HepG2 (cell line): ENCODE results near the gene SLC35F3. TPM values are rescaled to one million over a fixed set of nuclear protein-coding genes. Genes with fewer than 3 reads are reported as not detected.

Experiments
- GLMP ChIP-seq: sonication (generic); formaldehyde crosslinking; IDR thresholded peaks from 2 replicates; pipeline ENCODE4 v1.9.0; 2021; ENCODE audit warnings: missing genetic modification reagents, mild to moderate bottlenecking, borderline replicate concordance
- HNF4A ChIP-seq: sonication (generic); formaldehyde crosslinking; IDR thresholded peaks from 2 replicates; pipeline ENCODE4 v1.4.0; 2020; ENCODE audit warnings: missing genetic modification reagents
- IRF2 ChIP-seq: IDR thresholded peaks from 2 replicates; pipeline ENCODE4 v1.6.1; 2018; ENCODE audit warnings: missing genetic modification reagents, missing compliant biosample characterization
- ISL2 ChIP-seq: sonication (generic); formaldehyde crosslinking; IDR thresholded peaks from 2 replicates; pipeline ENCODE4 v1.5.0; 2020; ENCODE audit warnings: missing genetic modification reagents
- KIAA2018 ChIP-seq: sonication (generic); formaldehyde crosslinking; IDR thresholded peaks from 2 replicates; pipeline ENCODE4 v1.5.0; 2020; ENCODE audit warnings: mild to moderate bottlenecking, missing genetic modification reagents, borderline replicate concordance
- LRRFIP1 ChIP-seq: sonication (generic); formaldehyde crosslinking; conservative IDR thresholded peaks from 2 replicates; pipeline ENCODE4 v1.4.0; 2020; ENCODE audit warnings: missing genetic modification reagents
- NFE2L1 ChIP-seq: sonication (generic); formaldehyde crosslinking; IDR thresholded peaks from 2 replicates; pipeline ENCODE4 v1.4.0; 2020; ENCODE audit warnings: missing genetic modification reagents, mild to moderate bottlenecking, borderline replicate concordance
- STAG1 ChIP-seq: sonication (generic); formaldehyde crosslinking; IDR thresholded peaks from 2 replicates; pipeline ENCODE4 v1.4.0; 2020; ENCODE audit warnings: missing genetic modification reagents
- TCF7 ChIP-seq: sonication (generic); IDR thresholded peaks from 2 replicates; pipeline ENCODE4 v1.6.1; 2016; ENCODE audit warnings: antibody characterized with exemption, low read depth
- TEF ChIP-seq: sonication (generic); formaldehyde crosslinking; IDR thresholded peaks from 2 replicates; pipeline ENCODE4 v1.5.0; 2020; ENCODE audit warnings: missing genetic modification reagents
- U2AF1 ChIP-seq: fragments of 200-400 bp; formaldehyde crosslinking; optimal IDR thresholded peaks from 2 replicates; pipeline ENCODE3; 2017; ENCODE audit warnings: mild to moderate bottlenecking, low read depth, low read length
- ZFP62 ChIP-seq: sonication (generic); formaldehyde crosslinking; IDR thresholded peaks from 2 replicates; pipeline ENCODE4 v1.4.0; 2020; ENCODE audit warnings: missing genetic modification reagents
- ZNF30 ChIP-seq: sonication (generic); formaldehyde crosslinking; IDR thresholded peaks from 2 replicates; pipeline ENCODE4 v1.5.0; 2020; ENCODE audit warnings: mild to moderate bottlenecking, missing genetic modification reagents
- ZNF552 ChIP-seq: sonication (generic); formaldehyde crosslinking; IDR thresholded peaks from 2 replicates; pipeline ENCODE4 v1.9.0; 2022; ENCODE audit warnings: missing genetic modification reagents, mild to moderate bottlenecking, borderline replicate concordance
- ZNF619 ChIP-seq: sonication (generic); formaldehyde crosslinking; IDR thresholded peaks from 2 replicates; pipeline ENCODE4 v1.4.0; 2020; ENCODE audit warnings: mild to moderate bottlenecking, missing genetic modification reagents
- ZNF652 ChIP-seq: IDR thresholded peaks from 2 replicates; pipeline ENCODE4 v1.6.1; 2016; ENCODE audit warnings: low read depth, borderline replicate concordance
- polyA plus RNA-seq, 8 experiments: library from polyadenylated mRNA; depleted of rRNA in 3 of 8; stranded (reverse) in 7 of 8; unstranded in 1 of 8; fragments of >200 nt; fragmentation: Illumina TruSeq in 4 of 8; extraction: Trizol in 4 of 8; gene quantifications; 2 replicates each; pipeline versions ENCODE4 v1.2.1 to v1.2.3, GENCODE V29; 2011 to 2016; ENCODE audit warnings: low read depth in 4 of 8, missing spikeins in 1 of 8, mixed read lengths in 1 of 8; ENCODE audit not compliant: insufficient read depth in 1 of 8
- total RNA-seq, 5 experiments: library from RNA; depleted of rRNA; stranded (reverse); fragments of >200 nt; fragmentation: Illumina TruSeq; extraction: Trizol; gene quantifications; 2 replicates each; pipeline ENCODE4 v1.2.3, GENCODE V29; 2016; ENCODE audit warnings: low read depth in 1 of 5

SLC35F3 gene
- total and polyA plus RNA-seq, 2 of the 13 experiments (the other 11 are each of a cell fraction or from before 2014, with no cell fraction given): not detected

GRCh38 chr1:234373064-234373958 lies 468.8 kb downstream of the SLC35F3 start, which contains the start of gene COA6 (continued):
- no peak for TF ChIP-seq LRRFIP1
- peak; percentile 88; the same call in 1 of the 2 replicates for TF ChIP-seq NFE2L1 (CRISPR knock-in tag)
- TF ChIP-seq HNF4A (CRISPR knock-in tag): peak; percentile 57
- TF ChIP-seq TEF (CRISPR knock-in tag): no peak
- TF ChIP-seq ZNF30 (CRISPR knock-in tag): 0 out of 2 replicates have a peak, but pooled peaks have one; percentile 60
- TF ChIP-seq GLMP (CRISPR knock-in tag): no peak
- TF ChIP-seq ZNF619 (CRISPR knock-in tag): peak; percentile 89; the same call in 1 of the 2 replicates
- TF ChIP-seq ISL2: peak; percentile 73
- TF ChIP-seq STAG1: no peak
- TF ChIP-seq IRF2: peak; percentile 96
- peak; percentile 37; the same call in 1 of the 2 replicates for TF ChIP-seq KIAA2018 (CRISPR knock-in tag)
- 0 out of 2 replicates have a peak, but pooled peaks have one; percentile 15 for TF ChIP-seq ZNF652 (CRISPR knock-in tag)
- 0 out of 2 replicates have a peak, but pooled peaks have one; percentile 68 for TF ChIP-seq ZNF552 (CRISPR knock-in tag)
- TF ChIP-seq TCF7: 0 out of 2 replicates have a peak, but pooled peaks have one; percentile 39
- no peak for TF ChIP-seq ZFP62
- peak; percentile 40 for TF ChIP-seq U2AF1
